PC-3 (cell line): ENCODE data around the gene PAPOLA. TPM values are rescaled to one million over a fixed set of nuclear protein-coding genes. Genes with fewer than 3 reads are reported as not detected.

Source experiments
- ATAC-seq: fragments of 200-7000 bp; cut with Tn5 transposase; 2 replicates; pipeline ENCODE4 v1.9.1; 2020; ENCODE audit warnings: mild to moderate bottlenecking, moderate library complexity
- BruUV-seq: library from RNA; stranded (reverse); fragments of 400-500 nt; replicated peaks from 2 replicates; lab custom pipeline; 2021; lab: Mats Ljungman, UMichigan
- CTCF ChIA-PET: fragments of 300-600 bp; sonication (Branson Sonifier 250); formaldehyde crosslinking; loops from one replicate; lab custom pipeline; 2022; ENCODE audit warnings: antibody characterized with exemption; lab: Charles Lee
- POLR2A ChIA-PET: fragments of 300-600 bp; sonication (Branson Sonifier 250); formaldehyde crosslinking; loops from one replicate; lab custom pipeline; 2022; ENCODE audit warnings: antibody characterized with exemption; ENCODE audit not compliant: unreplicated experiment; lab: Charles Lee
- DNase-seq: peaks from one replicate; pipeline ENCODE4 v3.0.0-alpha.2; 2015
- H2AFZ ChIP-seq: fragments of 300-600 bp; sonication (generic); 2 replicates; pipeline ENCODE4 v1.6.0; 2016; ENCODE audit warnings: antibody characterized with exemption, low read length
- H3F3A ChIP-seq: fragments of 300-600 bp; sonication (generic); one replicate; pipeline ENCODE4 v1.6.0; 2017; ENCODE audit warnings: antibody characterized with exemption, low read length, control low read depth, mild to moderate bottlenecking; ENCODE audit not compliant: unreplicated experiment
- H3K27ac ChIP-seq: fragments of 300-600 bp; sonication (generic); 2 replicates; pipeline ENCODE4 v1.5.1; 2016; ENCODE audit warnings: mild to moderate bottlenecking, low read length
- H3K27me3 ChIP-seq: fragments of 300-600 bp; sonication (generic); 2 replicates; pipeline ENCODE4 v1.6.1; 2016; ENCODE audit warnings: low read length, mixed read lengths
- H3K36me3 ChIP-seq: fragments of 300-600 bp; sonication (generic); 2 replicates; pipeline ENCODE4 v1.6.1; 2016; ENCODE audit warnings: low read depth, mixed run types, low read length, mixed read lengths
- H3K4me1 ChIP-seq: fragments of 300-600 bp; sonication (generic); 2 replicates; pipeline ENCODE4 v1.5.1; 2016; ENCODE audit warnings: low read length; ENCODE audit not compliant: insufficient read depth
- H3K4me2 ChIP-seq: fragments of 300-600 bp; sonication (generic); 2 replicates; pipeline ENCODE4 v1.6.0; 2016; ENCODE audit warnings: low read length
- H3K4me3 ChIP-seq: fragments of 300-600 bp; sonication (generic); 2 replicates; pipeline ENCODE4 v1.5.1; 2016; ENCODE audit warnings: mild to moderate bottlenecking, low read length, mixed read lengths
- H3K79me2 ChIP-seq: fragments of 300-600 bp; sonication (generic); 2 replicates; pipeline ENCODE4 v1.6.1; 2017; ENCODE audit warnings: low read length, mixed read lengths
- H3K9ac ChIP-seq: fragments of 300-600 bp; sonication (generic); 2 replicates; pipeline ENCODE4 v1.6.0; 2016; ENCODE audit warnings: mild to moderate bottlenecking, low read length
- H3K9me2 ChIP-seq: fragments of 300-600 bp; sonication (generic); replicated peaks from 2 replicates; pipeline ENCODE4 v1.6.1; 2016; ENCODE audit warnings: mixed run types, low read length, mixed read lengths
- H3K9me3 ChIP-seq: fragments of 300-600 bp; sonication (generic); 2 replicates; pipeline ENCODE4 v1.6.1; 2016; ENCODE audit warnings: low read length, mixed read lengths
- H4K20me1 ChIP-seq: fragments of 300-600 bp; sonication (generic); 2 replicates; pipeline ENCODE4 v1.6.1; 2016; ENCODE audit warnings: low read length, mixed read lengths
- EZH2 ChIP-seq: fragments of 300-600 bp; sonication (generic); IDR thresholded peaks from one replicate; pipeline ENCODE4 v1.6.1; 2017; ENCODE audit warnings: antibody characterized with exemption, mild to moderate bottlenecking, low read length; ENCODE audit not compliant: unreplicated experiment
- EZH2phosphoT487 ChIP-seq: fragments of 300-600 bp; sonication (generic); IDR thresholded peaks from 2 replicates; pipeline ENCODE4 v1.6.1; 2018; ENCODE audit warnings: mild to moderate bottlenecking, antibody characterized with exemption, low read length, borderline replicate concordance
- intact Hi-C: fragments of 100-400 bp; cut with micrococcal nuclease; formaldehyde crosslinking; loops from 2 replicates; pipeline ENCODE4 v1.9.0; 2023
- total RNA-seq: library from RNA; depleted of rRNA; stranded (reverse); fragments of >200 nt; gene quantifications from 2 replicates; pipeline ENCODE4 v1.2.3, GENCODE V29; 2014
- TF ChIP-seq, protein P1 (sequence below): fragments of 300-600 bp; sonication (generic); conservative IDR thresholded peaks from 2 replicates; pipeline ENCODE4 v1.5.1; 2017; ENCODE audit warnings: antibody characterized with exemption, low read depth, mild to moderate bottlenecking, low read length

Gene PAPOLA
- total RNA-seq, 1 experiment from 2014 or later: 111 TPM

DNA sequence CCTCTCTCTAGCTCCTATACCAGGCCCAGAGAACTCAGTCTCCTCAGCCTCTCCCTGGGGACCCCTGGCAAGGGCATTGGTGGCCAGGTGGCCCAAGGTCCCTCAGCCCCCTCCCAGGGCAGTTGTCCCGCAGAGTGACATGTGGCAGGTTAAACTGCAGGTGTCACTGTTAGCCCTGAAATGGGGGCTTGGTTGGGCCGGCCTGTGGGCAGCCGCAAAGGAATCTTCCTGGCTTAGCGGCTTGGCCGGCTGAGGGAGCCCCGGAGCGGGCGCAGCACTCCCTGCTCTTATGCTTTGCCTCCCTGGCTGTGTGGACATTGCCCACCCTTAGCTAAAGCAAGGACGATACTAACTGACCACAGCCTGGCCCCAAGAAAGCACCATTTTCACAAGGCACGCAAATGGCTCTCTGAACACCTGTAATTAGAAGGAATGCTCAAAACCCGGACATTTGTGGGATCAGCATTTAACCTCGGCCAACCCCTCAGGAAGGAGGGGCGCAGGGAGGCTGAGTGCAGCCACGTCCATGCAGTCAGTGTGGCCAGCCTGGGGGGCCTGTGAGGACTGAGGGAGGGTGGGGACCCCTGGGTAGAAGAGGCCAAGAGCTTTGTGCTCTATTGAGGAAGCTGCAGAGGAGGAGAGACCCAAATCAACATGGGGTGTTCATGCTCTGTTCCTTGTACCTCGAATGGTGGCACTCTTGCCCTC, 82.2 kb downstream of the PAPOLA start:
- CTCF ChIA-PET: interaction anchor here (1.0 kb wide), 1 partner anchor 157 kb away, joined by 3 read pairs; no protein-coding TSS in a partner anchor
- POLR2A ChIA-PET: no interaction called here
- intact Hi-C loops: loop anchor here (2.0 to 10.0 kb wide), 3 partner anchors 156 to 600 kb away; no protein-coding TSS in a partner anchor

DNA sequence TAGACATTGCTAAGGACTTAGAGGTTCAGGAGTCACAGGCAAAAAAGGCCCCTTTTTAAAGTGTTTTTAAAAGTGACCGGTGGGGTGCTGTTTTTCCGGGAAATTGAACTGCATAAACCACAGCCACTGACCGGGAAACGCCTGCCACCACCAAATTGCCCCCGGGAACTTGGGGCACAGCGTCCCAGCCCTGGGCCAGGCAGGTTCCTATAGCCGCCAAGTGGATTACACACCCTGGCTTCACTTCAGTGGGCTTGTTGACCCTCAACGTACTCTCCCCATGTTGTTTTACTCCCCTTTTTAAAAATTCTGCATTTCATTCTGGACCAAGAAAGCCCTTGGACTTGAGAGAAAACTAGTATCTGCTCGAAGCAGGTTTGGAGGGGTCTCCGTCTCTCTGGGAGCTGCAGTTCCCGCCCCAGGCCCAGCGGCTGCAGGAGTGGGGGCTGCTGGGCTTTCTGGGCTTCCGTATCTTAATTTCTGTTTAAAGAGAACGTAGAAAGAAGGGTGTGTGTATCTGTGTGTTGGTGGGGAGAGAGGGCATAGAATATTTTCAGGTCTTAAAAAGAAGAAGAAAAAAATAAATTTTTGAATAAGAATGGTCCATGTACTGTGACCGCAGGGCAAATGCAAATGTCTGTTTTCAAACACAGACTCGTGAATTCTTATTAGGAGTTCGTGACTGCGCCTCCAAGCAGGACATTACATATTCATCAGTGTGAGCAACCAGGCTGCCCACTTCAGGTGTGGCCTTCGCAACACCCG, 82.9 kb downstream of the PAPOLA start:
- TF ChIP-seq EZH2phosphoT487 (no peak), EZH2 (no peak)
- TF ChIP-seq, protein P1, sequence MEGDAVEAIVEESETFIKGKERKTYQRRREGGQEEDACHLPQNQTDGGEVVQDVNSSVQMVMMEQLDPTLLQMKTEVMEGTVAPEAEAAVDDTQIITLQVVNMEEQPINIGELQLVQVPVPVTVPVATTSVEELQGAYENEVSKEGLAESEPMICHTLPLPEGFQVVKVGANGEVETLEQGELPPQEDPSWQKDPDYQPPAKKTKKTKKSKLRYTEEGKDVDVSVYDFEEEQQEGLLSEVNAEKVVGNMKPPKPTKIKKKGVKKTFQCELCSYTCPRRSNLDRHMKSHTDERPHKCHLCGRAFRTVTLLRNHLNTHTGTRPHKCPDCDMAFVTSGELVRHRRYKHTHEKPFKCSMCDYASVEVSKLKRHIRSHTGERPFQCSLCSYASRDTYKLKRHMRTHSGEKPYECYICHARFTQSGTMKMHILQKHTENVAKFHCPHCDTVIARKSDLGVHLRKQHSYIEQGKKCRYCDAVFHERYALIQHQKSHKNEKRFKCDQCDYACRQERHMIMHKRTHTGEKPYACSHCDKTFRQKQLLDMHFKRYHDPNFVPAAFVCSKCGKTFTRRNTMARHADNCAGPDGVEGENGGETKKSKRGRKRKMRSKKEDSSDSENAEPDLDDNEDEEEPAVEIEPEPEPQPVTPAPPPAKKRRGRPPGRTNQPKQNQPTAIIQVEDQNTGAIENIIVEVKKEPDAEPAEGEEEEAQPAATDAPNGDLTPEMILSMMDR: no peak
- BruUV-seq: no TSS peak
- no peaks in the 10 kb centered on the region for H3K9me3 ChIP-seq
- H3F3A ChIP-seq: no peaks in the 10 kb centered on the region
- H3K27ac ChIP-seq: no peak overlapping the region
- peaks cover 5% of the 10 kb centered on the region; the same call in 1 of the 2 replicates for H3K27me3 ChIP-seq
- CTCF ChIA-PET: no interaction called here
- H3K9me2 ChIP-seq: no peaks in the 10 kb centered on the region
- H3K4me1 ChIP-seq: no peaks in the 10 kb centered on the region
- no peaks in the 10 kb centered on the region for H4K20me1 ChIP-seq
- H3K36me3 ChIP-seq: no peaks in the 10 kb centered on the region
- no peak overlapping the region for H2AFZ ChIP-seq
- DNase-seq (no peak), ATAC-seq (no peak)
- H3K4me2 ChIP-seq: no peak overlapping the region
- no peak overlapping the region for H3K9ac ChIP-seq
- POLR2A ChIA-PET: no interaction called here
- no peak overlapping the region for H3K4me3 ChIP-seq
- H3K79me2 ChIP-seq: no peaks in the 10 kb centered on the region
- intact Hi-C loops: loop anchor here (2.0 to 10.0 kb wide), 3 partner anchors 156 to 600 kb away; no protein-coding TSS in a partner anchor

More for the DNA sequence above, 82.2 kb downstream of the PAPOLA start:
- Histone ChIP-seq H3F3A (no peaks in the 10 kb centered on the region), H3K9ac (no peak overlapping the region), H3K79me2 (no peaks in the 10 kb centered on the region), H3K9me2 (no peaks in the 10 kb centered on the region), H3K36me3 (no peaks in the 10 kb centered on the region), H3K9me3 (no peaks in the 10 kb centered on the region), H3K27ac (no peak overlapping the region), H3K4me1 (no peaks in the 10 kb centered on the region), H4K20me1 (no peaks in the 10 kb centered on the region), H3K4me3 (no peak overlapping the region), H3K27me3 (peaks cover 5% of the 10 kb centered on the region; the same call in 1 of the 2 replicates), H3K4me2 (peak overlapping the region; percentile 45; the same call in 1 of the 2 replicates), H2AFZ (peak overlapping the region; percentile 60; the same call in 1 of the 2 replicates)
- DNase-seq (peak; percentile 73), ATAC-seq (peak; percentile 91)
- BruUV-seq: no TSS peak
- TF ChIP-seq EZH2phosphoT487 (no peak), EZH2 (no peak)
- TF ChIP-seq, protein P1: peak; percentile 87
